ENCODE data around the gene JADE1. TPM values are rescaled to one million over a fixed set of nuclear protein-coding genes. Genes with fewer than 3 reads are reported as not detected.

JADE1 gene
- total RNA-seq, 4 donors from 2014 or later, result 7.8 to 15.9 (median 13.9) TPM

DNA sequence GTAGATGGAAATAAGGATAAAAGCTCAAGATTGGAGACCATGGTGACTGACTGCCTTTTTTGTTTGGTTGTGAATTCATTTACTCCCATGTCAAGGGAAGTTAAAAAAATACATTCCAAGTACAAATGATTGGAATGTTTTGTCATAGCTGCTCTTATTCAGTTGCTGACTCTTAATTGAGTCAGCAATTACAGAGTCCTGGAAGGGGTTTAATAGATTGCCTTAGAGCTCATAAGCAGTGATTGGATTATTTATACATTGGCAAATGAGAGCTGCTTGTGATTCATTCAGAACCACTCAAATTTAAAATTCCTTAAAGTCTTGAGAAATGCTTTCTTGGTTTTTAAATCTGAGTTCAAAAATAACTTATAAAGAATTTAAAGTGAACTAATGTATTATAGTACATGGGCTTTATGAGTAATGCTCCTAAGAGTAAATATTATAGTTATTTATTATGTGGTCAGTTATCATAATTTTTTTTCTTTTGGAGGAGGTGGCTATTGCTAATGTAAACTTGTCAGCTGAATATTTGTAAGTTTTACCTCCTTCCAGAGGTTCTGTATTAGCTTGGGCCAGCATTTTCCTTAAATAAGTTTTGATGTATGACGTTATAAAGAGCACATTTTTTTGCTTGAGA lies 13.6 kb downstream of the JADE1 start:
- Histone ChIP-seq H3K36me3 (no peaks in the 10 kb centered on the region), H3K27me3 (no peaks in the 10 kb centered on the region), H3K4me1 (peaks cover 4 to 37% (median 21%) of the 10 kb centered on the region in 4 donors), H3K27ac (peak overlapping the region in 1 of 4 donors; percentile 7), H3K9me3 (no peaks in the 10 kb centered on the region), H3K4me3 (no peak overlapping the region)
- in situ Hi-C loops (cut with MboI; ENCODE audit: low pct_ligation_motif_present in 1 of 4, low pct_unique_long_range_greater_than_20kb in 1 of 4, low sequenced_read_pairs in 3 of 4), result loop anchor here in 2 of 4 donors (25.0 kb wide), 4 partner anchors 236 to 536 kb away; partner anchors contain the start of genes C4orf33 (in 1 of the 2), PGRMC2 (in 1 of the 2) and SCLT1 (in 1 of the 2)
- intact Hi-C loops (cut with DNase I; ENCODE audit: low total_unique reads), result no loop called here
- 74 to 76% methylated on average over 1 of the region's 1 CpG for WGBS, 2 donors (ENCODE audit: low coverage in 1 of 2)
- DNase-seq, result no peak
- no peak for TF ChIP-seq EP300 (IDR thresholded peaks at IDR 0.05; ENCODE audit: low read depth)
- TF ChIP-seq, protein P1, sequence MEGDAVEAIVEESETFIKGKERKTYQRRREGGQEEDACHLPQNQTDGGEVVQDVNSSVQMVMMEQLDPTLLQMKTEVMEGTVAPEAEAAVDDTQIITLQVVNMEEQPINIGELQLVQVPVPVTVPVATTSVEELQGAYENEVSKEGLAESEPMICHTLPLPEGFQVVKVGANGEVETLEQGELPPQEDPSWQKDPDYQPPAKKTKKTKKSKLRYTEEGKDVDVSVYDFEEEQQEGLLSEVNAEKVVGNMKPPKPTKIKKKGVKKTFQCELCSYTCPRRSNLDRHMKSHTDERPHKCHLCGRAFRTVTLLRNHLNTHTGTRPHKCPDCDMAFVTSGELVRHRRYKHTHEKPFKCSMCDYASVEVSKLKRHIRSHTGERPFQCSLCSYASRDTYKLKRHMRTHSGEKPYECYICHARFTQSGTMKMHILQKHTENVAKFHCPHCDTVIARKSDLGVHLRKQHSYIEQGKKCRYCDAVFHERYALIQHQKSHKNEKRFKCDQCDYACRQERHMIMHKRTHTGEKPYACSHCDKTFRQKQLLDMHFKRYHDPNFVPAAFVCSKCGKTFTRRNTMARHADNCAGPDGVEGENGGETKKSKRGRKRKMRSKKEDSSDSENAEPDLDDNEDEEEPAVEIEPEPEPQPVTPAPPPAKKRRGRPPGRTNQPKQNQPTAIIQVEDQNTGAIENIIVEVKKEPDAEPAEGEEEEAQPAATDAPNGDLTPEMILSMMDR (IDR thresholded peaks at IDR 0.05), result no peak
- no peak for TF ChIP-seq POLR2A (IDR thresholded peaks at IDR 0.05)
- no peak for TF ChIP-seq POLR2AphosphoS5 (IDR thresholded peaks at IDR 0.05)

DNA sequence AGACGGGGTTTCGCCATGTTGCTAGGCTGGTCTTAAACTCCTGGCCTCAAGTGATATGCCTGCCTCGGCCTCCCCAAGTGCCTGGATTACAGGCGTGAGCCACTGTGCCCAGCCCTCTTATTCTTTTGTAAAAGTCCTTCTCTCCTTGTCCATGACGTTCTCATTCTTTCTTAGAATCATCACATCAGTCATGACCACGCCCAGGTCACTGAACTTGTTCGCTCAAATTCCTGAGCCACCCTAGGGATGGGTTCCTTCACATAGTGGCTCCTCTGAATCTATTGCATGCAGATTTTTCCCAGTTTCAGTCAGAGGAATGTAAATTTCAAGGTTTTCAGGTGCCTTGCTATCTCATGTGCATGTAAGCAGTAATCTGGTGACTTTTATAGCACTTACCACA lies 15.7 kb downstream of the JADE1 start:
- Histone ChIP-seq H3K4me1 (peaks cover 4 to 37% (median 21%) of the 10 kb centered on the region in 4 donors), H3K27me3 (no peaks in the 10 kb centered on the region), H3K4me3 (no peak overlapping the region), H3K36me3 (no peaks in the 10 kb centered on the region), H3K9me3 (no peaks in the 10 kb centered on the region), H3K27ac (no peak overlapping the region)
- peak; percentile 31 for DNase-seq
- WGBS, 2 donors (ENCODE audit: low coverage in 1 of 2), result 76% methylated on average over 7 of the region's 7 CpGs; no CpG with 5 or more reads in 1 of the 2 donors
- TF ChIP-seq POLR2A (IDR thresholded peaks at IDR 0.05) (no peak), POLR2AphosphoS5 (IDR thresholded peaks at IDR 0.05) (no peak), EP300 (IDR thresholded peaks at IDR 0.05; ENCODE audit: low read depth) (no peak)
- TF ChIP-seq, protein P1 (IDR thresholded peaks at IDR 0.05), result no peak
- in situ Hi-C loops (cut with MboI; ENCODE audit: low pct_ligation_motif_present in 1 of 4, low pct_unique_long_range_greater_than_20kb in 1 of 4, low sequenced_read_pairs in 3 of 4) (no loop called here), intact Hi-C loops (cut with DNase I; ENCODE audit: low total_unique reads) (no loop called here)

DNA sequence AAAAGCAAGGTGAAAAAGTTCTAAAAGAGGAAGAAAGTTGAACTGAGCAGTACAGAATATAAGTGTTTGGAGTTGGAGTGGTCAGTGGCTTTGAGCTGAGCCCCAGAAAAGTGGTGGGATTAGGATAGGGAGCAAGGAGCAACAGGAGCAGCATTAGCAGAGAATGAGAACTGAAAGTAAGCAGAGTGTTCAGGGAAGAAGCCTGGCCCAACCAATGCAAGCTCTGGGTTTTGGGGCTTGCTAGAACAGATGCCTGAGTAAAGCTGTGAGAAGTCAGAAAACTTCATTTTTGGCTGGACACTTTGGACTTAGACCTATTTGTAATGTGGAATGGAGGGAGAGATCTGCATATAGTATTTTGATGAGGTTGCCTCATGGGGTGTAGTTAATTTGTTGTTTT lies 17.8 kb downstream of the JADE1 start:
- no peaks in the 10 kb centered on the region for H3K27me3 ChIP-seq
- peaks cover 19 to 58% (median 34%) of the 10 kb centered on the region in 4 donors for H3K4me1 ChIP-seq
- no peak for DNase-seq
- TF ChIP-seq EP300 (IDR thresholded peaks at IDR 0.05; ENCODE audit: low read depth), result no peak
- no peak for TF ChIP-seq POLR2A (IDR thresholded peaks at IDR 0.05)
- TF ChIP-seq, protein P1 (IDR thresholded peaks at IDR 0.05), result no peak
- TF ChIP-seq POLR2AphosphoS5 (IDR thresholded peaks at IDR 0.05), result no peak
- in situ Hi-C loops (cut with MboI; ENCODE audit: low pct_ligation_motif_present in 1 of 4, low pct_unique_long_range_greater_than_20kb in 1 of 4, low sequenced_read_pairs in 3 of 4) (no loop called here), intact Hi-C loops (cut with DNase I; ENCODE audit: low total_unique reads) (no loop called here)
- H3K9me3 ChIP-seq, result no peaks in the 10 kb centered on the region
- H3K27ac ChIP-seq, result no peak overlapping the region
- no peak overlapping the region for H3K4me3 ChIP-seq
- H3K36me3 ChIP-seq, result no peaks in the 10 kb centered on the region

DNA sequence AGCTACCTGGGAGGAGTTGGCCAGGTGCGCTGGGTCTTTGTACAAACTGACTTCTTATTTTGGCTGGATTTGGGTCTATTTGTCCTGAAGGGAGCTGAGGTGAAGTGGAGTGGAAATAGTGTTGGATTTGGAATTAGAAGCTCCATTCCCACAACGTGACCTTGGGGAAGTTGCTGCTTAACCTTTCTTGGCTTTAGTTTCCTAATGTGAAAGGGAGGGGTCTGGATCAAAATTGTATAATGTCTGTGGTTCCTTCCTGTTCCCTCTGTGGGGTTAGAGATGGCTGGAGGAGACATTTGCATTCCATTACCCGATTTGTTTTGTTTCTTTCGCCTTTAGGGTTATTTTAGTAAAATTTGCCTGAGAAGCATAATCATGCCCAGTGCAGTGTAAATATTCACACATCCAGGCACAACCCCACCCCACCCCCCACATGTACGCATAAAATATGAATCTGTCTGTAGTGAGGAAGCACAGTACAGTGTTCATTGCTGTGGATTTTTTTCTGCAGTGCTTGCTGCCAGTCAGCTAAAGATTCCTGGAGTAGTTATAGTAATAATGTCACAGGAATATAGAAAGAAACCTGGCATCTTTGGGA lies 21.5 kb downstream of the JADE1 start:
- no peak for DNase-seq
- H3K27ac ChIP-seq, result peak overlapping the region in 2 of 4 donors; percentile 17 to 50
- in situ Hi-C loops (cut with MboI; ENCODE audit: low pct_ligation_motif_present in 1 of 4, low pct_unique_long_range_greater_than_20kb in 1 of 4, low sequenced_read_pairs in 3 of 4), result no loop called here

More for the DNA sequence above, 21.5 kb downstream of the JADE1 start:
- H3K4me1 ChIP-seq, result peaks cover 15 to 51% (median 24%) of the 10 kb centered on the region in 4 donors
- H3K27me3 ChIP-seq, result no peaks in the 10 kb centered on the region
- intact Hi-C loops (cut with DNase I; ENCODE audit: low total_unique reads), result no loop called here
- 31 to 37% methylated on average over 5 of the region's 5 CpGs for WGBS, 2 donors (ENCODE audit: low coverage in 1 of 2)
- H3K36me3 ChIP-seq, result no peaks in the 10 kb centered on the region
- no peaks in the 10 kb centered on the region for H3K9me3 ChIP-seq
- TF ChIP-seq EP300 (IDR thresholded peaks at IDR 0.05; ENCODE audit: low read depth), result no peak
- TF ChIP-seq, protein P1 (IDR thresholded peaks at IDR 0.05), result no peak
- no peak for TF ChIP-seq POLR2AphosphoS5 (IDR thresholded peaks at IDR 0.05)
- no peak for TF ChIP-seq POLR2A (IDR thresholded peaks at IDR 0.05)
- no peak overlapping the region for H3K4me3 ChIP-seq
